Measurements from ENCODE around the gene ZNF281.
"Not testable (repeated sequence)": the region's sequence is repeated elsewhere in the genome, so short reads cannot be mapped to it uniquely, and the experiment has no call there.

ZNF281 gene

GRCh38 chr1:200444478-200444877 lies 34.6 kb upstream of the ZNF281 start:
- TF ChIP-seq PAX5 (IDR thresholded peaks at IDR 0.05; ENCODE audit: insufficient read depth, low read length, severe bottlenecking) (no peak), TAF1 (IDR thresholded peaks at IDR 0.05; ENCODE audit: low read depth, low read length) (no peak), SPI1 (IDR thresholded peaks at IDR 0.05; ENCODE audit: low read depth, low read length) (no peak), POU2F2 (IDR thresholded peaks at IDR 0.05; ENCODE audit: low read depth, low read length) (no peak), POLR2AphosphoS5 (IDR thresholded peaks at IDR 0.05; ENCODE audit: low read depth, low read length) (no peak), POLR2A (IDR thresholded peaks at IDR 0.05; ENCODE audit: low read depth, low read length) (no peak)
- FAIRE-seq (no peak), DNase-seq (ENCODE audit: insufficient read length, low spot score) (no peak)

- no peak for FAIRE-seq
These were observed 34.0 kb upstream of the ZNF281 start for GRCh38 chr1:200443860-200444259.

GRCh38 chr1:200442537-200443156 lies 32.8 kb upstream of the ZNF281 start:
- FAIRE-seq (no peak), DNase-seq (ENCODE audit: insufficient read length, low spot score) (no peak)
- TF ChIP-seq SPI1 (IDR thresholded peaks at IDR 0.05; ENCODE audit: low read depth, low read length) (no peak), PAX5 (IDR thresholded peaks at IDR 0.05; ENCODE audit: insufficient read depth, low read length, severe bottlenecking) (no peak), TAF1 (IDR thresholded peaks at IDR 0.05; ENCODE audit: low read depth, low read length) (no peak), POLR2AphosphoS5 (IDR thresholded peaks at IDR 0.05; ENCODE audit: low read depth, low read length) (no peak), POLR2A (IDR thresholded peaks at IDR 0.05; ENCODE audit: low read depth, low read length) (no peak), POU2F2 (IDR thresholded peaks at IDR 0.05; ENCODE audit: low read depth, low read length) (no peak)

More at GRCh38 chr1:200443860-200444259, 34.0 kb upstream of the ZNF281 start:
- TF ChIP-seq SPI1 (IDR thresholded peaks at IDR 0.05; ENCODE audit: low read depth, low read length) (no peak), TAF1 (IDR thresholded peaks at IDR 0.05; ENCODE audit: low read depth, low read length) (no peak), PAX5 (IDR thresholded peaks at IDR 0.05; ENCODE audit: insufficient read depth, low read length, severe bottlenecking) (no peak), POU2F2 (IDR thresholded peaks at IDR 0.05; ENCODE audit: low read depth, low read length) (no peak), POLR2AphosphoS5 (IDR thresholded peaks at IDR 0.05; ENCODE audit: low read depth, low read length) (no peak), POLR2A (IDR thresholded peaks at IDR 0.05; ENCODE audit: low read depth, low read length) (no peak)
- no peak for DNase-seq (ENCODE audit: insufficient read length, low spot score)

- DNase-seq (ENCODE audit: insufficient read length, low spot score) (no peak), FAIRE-seq (no peak)
- TF ChIP-seq TAF1 (IDR thresholded peaks at IDR 0.05; ENCODE audit: low read depth, low read length) (no peak), SPI1 (IDR thresholded peaks at IDR 0.05; ENCODE audit: low read depth, low read length) (no peak), POLR2A (IDR thresholded peaks at IDR 0.05; ENCODE audit: low read depth, low read length) (no peak), POLR2AphosphoS5 (IDR thresholded peaks at IDR 0.05; ENCODE audit: low read depth, low read length) (no peak), POU2F2 (IDR thresholded peaks at IDR 0.05; ENCODE audit: low read depth, low read length) (no peak), PAX5 (IDR thresholded peaks at IDR 0.05; ENCODE audit: insufficient read depth, low read length, severe bottlenecking) (no peak)
These were observed 32.2 kb upstream of the ZNF281 start for GRCh38 chr1:200442023-200442422.

GRCh38 chr1:200438911-200439310 lies 29.1 kb upstream of the ZNF281 start:
- no peak for TF ChIP-seq POLR2AphosphoS5 (IDR thresholded peaks at IDR 0.05; ENCODE audit: low read depth, low read length)
- no peak for FAIRE-seq
- no peak for DNase-seq (ENCODE audit: insufficient read length, low spot score)

GRCh38 chr1:200438413-200438812 lies 28.6 kb upstream of the ZNF281 start:
- not testable (repeated sequence) for FAIRE-seq; DNase-seq (ENCODE audit: insufficient read length, low spot score)

- FAIRE-seq = peak; percentile 82
- TF ChIP-seq PAX5 (IDR thresholded peaks at IDR 0.05; ENCODE audit: insufficient read depth, low read length, severe bottlenecking) (no peak), POLR2AphosphoS5 (IDR thresholded peaks at IDR 0.05; ENCODE audit: low read depth, low read length) (no peak), POLR2A (IDR thresholded peaks at IDR 0.05; ENCODE audit: low read depth, low read length) (no peak), POU2F2 (IDR thresholded peaks at IDR 0.05; ENCODE audit: low read depth, low read length) (no peak), TAF1 (IDR thresholded peaks at IDR 0.05; ENCODE audit: low read depth, low read length) (no peak), SPI1 (IDR thresholded peaks at IDR 0.05; ENCODE audit: low read depth, low read length) (no peak)
- no peak for DNase-seq (ENCODE audit: insufficient read length, low spot score)
These were observed 27.8 kb upstream of the ZNF281 start for GRCh38 chr1:200437556-200438203.

- no peak for FAIRE-seq
- no peak for DNase-seq (ENCODE audit: insufficient read length, low spot score)
- TF ChIP-seq PAX5 (IDR thresholded peaks at IDR 0.05; ENCODE audit: insufficient read depth, low read length, severe bottlenecking) (no peak), POLR2AphosphoS5 (IDR thresholded peaks at IDR 0.05; ENCODE audit: low read depth, low read length) (no peak), POLR2A (IDR thresholded peaks at IDR 0.05; ENCODE audit: low read depth, low read length) (no peak), POU2F2 (IDR thresholded peaks at IDR 0.05; ENCODE audit: low read depth, low read length) (no peak), TAF1 (IDR thresholded peaks at IDR 0.05; ENCODE audit: low read depth, low read length) (no peak), SPI1 (IDR thresholded peaks at IDR 0.05; ENCODE audit: low read depth, low read length) (no peak)
These were observed 27.3 kb upstream of the ZNF281 start for GRCh38 chr1:200437088-200437487.

- TF ChIP-seq POU2F2 (IDR thresholded peaks at IDR 0.05; ENCODE audit: low read depth, low read length) (no peak), POLR2A (IDR thresholded peaks at IDR 0.05; ENCODE audit: low read depth, low read length) (no peak), TAF1 (IDR thresholded peaks at IDR 0.05; ENCODE audit: low read depth, low read length) (no peak), SPI1 (IDR thresholded peaks at IDR 0.05; ENCODE audit: low read depth, low read length) (no peak), POLR2AphosphoS5 (IDR thresholded peaks at IDR 0.05; ENCODE audit: low read depth, low read length) (no peak), PAX5 (IDR thresholded peaks at IDR 0.05; ENCODE audit: insufficient read depth, low read length, severe bottlenecking) (no peak)
- FAIRE-seq = no peak
- no peak for DNase-seq (ENCODE audit: insufficient read length, low spot score)
These were observed 26.6 kb upstream of the ZNF281 start for GRCh38 chr1:200436436-200436835.

GRCh38 chr1:200435200-200435780 lies 25.5 kb upstream of the ZNF281 start:
- DNase-seq (ENCODE audit: insufficient read length, low spot score) = no peak
- FAIRE-seq = no peak
- no peak for TF ChIP-seq POU2F2 (IDR thresholded peaks at IDR 0.05; ENCODE audit: low read depth, low read length)
- TF ChIP-seq POLR2AphosphoS5 (IDR thresholded peaks at IDR 0.05; ENCODE audit: low read depth, low read length) = no peak
- TF ChIP-seq TAF1 (IDR thresholded peaks at IDR 0.05; ENCODE audit: low read depth, low read length) = no peak
- no peak for TF ChIP-seq POLR2A (IDR thresholded peaks at IDR 0.05; ENCODE audit: low read depth, low read length)
- no peak for TF ChIP-seq PAX5 (IDR thresholded peaks at IDR 0.05; ENCODE audit: insufficient read depth, low read length, severe bottlenecking)
- TF ChIP-seq SPI1 (IDR thresholded peaks at IDR 0.05; ENCODE audit: low read depth, low read length) = no peak

All from GM12891 (cell line).